HG02588 (cell line): ENCODE data around the gene COMMD1.
"Not testable (repeated sequence)": the region's sequence is repeated elsewhere in the genome, so short reads cannot be mapped to it uniquely, and the experiment has no call there.

Source experiments
- ATAC-seq: cut with Tn5 transposase; IDR thresholded peaks from one replicate; pipeline ENCODE4 v1.9.1; 2021; ENCODE audit warnings: mild to moderate bottlenecking, moderate library complexity; ENCODE audit not compliant: unreplicated experiment

COMMD1 gene

GRCh38 chr2:62014102-62014501, 108.6 kb downstream of the COMMD1 start:
- no peak for ATAC-seq

GRCh38 chr2:62016957-62017356, 111.5 kb downstream of the COMMD1 start:
- ATAC-seq = no peak

DNA sequence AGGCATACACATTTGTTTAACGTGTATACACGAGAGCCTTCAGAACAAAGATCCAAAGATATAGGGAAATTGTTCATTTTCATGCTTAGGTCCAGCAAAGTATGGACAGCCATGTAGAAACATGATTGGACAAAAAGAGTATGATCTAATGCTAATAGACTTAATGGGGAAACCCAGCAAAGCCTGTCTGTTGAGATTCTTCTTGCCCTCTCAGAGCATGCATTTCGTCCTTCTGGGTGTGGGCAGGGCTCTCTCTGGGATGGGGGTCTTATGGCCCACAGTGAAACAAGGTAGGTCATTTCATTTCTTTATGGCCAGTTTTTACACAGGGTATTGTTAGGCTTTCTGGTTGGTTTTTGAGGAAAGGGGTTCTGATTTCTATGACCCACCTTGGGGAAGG, 124.4 kb downstream of the COMMD1 start:
- no peak for ATAC-seq

- ATAC-seq = no peak
Observed at GRCh38 chr2:62030902-62031301, 125.4 kb downstream of the COMMD1 start.

DNA sequence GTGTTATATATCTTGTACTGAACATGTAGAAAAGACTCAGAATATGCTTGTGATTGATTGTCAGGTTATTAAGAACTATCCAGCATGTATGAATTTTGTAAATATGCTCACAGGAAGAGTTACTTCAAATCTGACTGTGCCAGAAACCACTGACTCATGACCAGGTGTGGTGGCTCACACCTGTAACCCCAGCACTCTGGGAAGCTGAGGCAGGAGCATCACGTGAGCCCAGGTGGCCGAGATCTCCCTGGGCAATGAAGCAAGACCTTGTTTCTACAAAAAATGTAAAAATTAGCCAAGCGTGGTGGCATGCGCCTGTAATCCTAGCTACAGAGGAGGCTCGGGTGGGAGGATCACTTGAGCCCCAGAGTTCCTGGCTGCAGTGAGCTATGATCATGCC, 126.6 kb downstream of the COMMD1 start:
- ATAC-seq = no peak

- no peak for ATAC-seq
Observed at GRCh38 chr2:62034715-62035114, 129.2 kb downstream of the COMMD1 start.

GRCh38 chr2:62036229-62036628, 130.8 kb downstream of the COMMD1 start:
- ATAC-seq = no peak

DNA sequence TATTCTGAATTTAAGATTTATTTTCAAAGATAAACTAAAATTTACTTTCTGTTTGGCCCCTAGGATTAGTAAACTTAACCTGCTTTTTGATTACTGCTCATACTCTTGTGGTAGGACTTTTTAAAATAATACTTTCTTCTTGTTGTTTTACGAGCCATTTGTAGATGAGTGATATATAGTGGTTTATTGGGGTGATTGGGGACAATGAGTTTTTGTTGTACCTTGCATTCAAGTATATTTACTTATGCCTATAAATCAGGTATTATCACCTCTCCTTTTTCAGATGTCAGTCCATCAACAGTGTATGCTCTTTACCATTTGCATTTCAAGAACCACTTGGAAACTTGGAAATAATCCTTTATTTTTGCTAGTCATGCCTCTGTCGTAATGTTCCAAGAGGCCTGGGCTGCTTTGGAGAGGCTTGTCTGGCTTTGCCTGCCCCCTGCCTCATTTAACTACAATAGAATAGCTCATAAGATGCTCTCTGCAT, 131.3 kb downstream of the COMMD1 start:
- ATAC-seq = no peak

- peak; percentile 99 for ATAC-seq
Observed at GRCh38 chr2:62038975-62039771, 133.7 kb downstream of the COMMD1 start.

DNA sequence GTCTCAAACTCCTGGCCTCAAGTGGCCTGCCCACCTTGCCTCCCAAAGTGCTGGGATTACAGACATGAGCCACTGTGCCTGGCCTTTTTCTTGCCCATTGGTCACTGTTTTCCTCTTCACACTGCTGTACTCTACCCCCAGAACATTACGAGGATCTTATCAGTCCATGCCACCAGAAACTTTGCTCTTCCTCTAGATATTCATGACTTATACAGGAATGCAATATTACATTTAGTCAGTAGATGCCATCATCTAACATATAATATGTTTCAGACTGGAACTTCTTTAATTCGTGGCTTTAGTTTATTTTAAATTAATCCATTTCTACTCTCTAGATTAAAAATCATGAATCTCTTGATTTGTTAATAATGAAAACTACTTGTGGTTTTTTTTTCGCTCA, 135.5 kb downstream of the COMMD1 start:
- no peak for ATAC-seq

GRCh38 chr2:62041701-62042385, 136.4 kb downstream of the COMMD1 start:
- not testable (repeated sequence) for ATAC-seq

GRCh38 chr2:62042400-62042799, 136.9 kb downstream of the COMMD1 start:
- ATAC-seq = no peak

GRCh38 chr2:62042944-62043343, 137.5 kb downstream of the COMMD1 start:
- ATAC-seq = no peak

DNA sequence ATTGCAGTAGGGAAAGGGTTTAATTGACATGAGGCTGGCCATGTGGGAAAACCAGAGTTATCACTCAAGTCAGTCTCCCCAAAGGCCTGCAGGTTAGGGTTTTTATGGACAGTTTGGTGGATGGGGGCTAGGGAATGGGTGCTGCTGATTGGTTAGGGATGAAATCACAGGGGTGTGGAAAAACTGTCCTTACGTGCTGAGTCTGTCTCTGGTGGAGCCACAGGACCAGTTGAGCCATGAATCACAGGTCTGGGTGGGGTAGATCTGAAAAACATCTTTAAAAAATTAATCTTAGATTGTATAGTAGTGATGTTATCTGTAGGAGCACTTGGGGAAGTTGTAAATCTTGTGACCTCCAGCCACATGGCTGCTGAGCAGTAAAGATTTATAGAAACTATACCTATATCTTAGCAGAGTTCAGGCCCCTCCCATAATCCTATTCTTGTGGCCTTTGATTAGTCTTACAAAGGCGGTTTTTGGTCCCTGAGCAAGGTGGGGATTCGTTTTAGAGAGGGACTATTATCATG, 139.6 kb downstream of the COMMD1 start:
- no peak for ATAC-seq

DNA sequence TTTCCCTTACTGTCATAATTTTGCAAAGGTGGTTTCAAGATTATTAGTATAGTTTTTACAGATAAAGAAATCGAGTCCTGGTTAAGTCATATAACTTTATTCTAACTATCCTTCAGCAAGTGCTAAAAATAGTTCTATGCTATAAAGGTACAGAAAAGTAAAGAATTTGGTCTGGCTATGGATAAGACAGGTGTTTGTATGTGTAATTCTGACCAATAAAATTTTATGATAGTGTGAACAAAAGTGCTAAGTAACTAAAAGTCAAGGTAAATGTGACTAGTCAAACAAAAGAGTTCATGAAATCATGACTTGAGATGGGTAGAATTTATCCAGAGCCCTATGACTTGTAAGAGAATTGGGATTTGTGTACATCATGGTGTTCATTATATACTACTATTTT, 140.7 kb downstream of the COMMD1 start:
- no peak for ATAC-seq

- ATAC-seq = no peak
Observed at GRCh38 chr2:62050456-62051045, 145.1 kb downstream of the COMMD1 start.

DNA sequence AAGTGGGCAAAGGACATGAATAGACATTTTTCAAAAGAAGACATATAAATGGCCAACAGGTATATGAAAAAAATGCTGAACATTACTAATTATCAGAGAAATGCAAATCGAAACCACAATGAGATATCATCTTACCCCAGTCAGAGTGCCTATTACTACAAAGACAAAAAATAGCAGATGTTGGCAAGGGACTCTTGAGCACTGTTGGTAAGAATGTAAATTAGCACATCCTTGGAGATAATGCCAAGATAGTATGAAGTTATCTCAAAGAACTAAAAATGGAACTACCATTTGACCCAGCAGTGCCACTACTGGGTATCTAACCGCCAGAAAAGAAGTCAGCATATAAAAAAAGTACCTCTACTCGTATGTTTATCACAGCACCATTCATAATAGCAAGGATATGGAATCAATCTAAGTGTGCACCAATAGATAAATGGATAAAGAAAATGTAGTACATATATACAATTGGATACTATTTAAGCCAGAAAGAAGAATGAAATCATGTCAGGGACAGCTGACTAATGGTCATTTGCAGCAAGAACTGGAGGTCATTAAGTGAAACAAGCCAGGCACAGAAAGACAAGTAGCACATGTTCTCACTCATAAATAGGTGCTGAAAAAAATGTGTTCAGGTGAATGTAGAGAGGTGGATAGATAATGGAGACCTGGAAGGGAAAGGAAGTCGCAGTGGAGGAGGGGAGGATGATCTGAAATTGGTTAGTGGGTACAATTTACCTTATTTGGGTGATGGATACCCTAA, 148.7 kb downstream of the COMMD1 start:
- ATAC-seq = no peak

DNA sequence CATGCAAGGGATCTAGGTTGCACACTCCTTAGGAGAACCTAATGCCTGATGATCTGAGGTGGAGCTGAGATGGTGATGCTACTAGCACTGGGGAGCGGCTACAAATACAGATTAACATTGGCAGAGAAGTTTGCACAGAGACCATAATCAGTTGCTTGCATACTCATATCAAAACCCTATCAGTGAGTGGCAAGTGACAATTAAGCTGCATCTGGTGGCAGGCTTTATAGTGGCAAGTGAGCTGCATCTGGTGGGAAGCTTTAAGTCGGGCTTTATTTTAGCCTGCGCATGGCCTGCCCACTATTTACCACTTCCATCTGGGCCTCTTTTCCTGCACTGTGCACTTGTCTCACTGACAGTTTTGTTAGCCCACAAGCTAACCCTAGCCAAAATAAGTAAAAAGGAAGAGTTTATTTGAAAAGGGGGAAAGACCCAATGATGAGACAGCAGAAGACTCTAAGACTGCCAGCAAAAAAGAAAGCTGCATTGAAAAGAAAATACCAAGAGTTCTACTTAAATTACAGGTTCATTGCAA, 149.5 kb downstream of the COMMD1 start:
- no peak for ATAC-seq

- ATAC-seq = no peak
Observed at GRCh38 chr2:62055724-62056336, 150.4 kb downstream of the COMMD1 start.

DNA sequence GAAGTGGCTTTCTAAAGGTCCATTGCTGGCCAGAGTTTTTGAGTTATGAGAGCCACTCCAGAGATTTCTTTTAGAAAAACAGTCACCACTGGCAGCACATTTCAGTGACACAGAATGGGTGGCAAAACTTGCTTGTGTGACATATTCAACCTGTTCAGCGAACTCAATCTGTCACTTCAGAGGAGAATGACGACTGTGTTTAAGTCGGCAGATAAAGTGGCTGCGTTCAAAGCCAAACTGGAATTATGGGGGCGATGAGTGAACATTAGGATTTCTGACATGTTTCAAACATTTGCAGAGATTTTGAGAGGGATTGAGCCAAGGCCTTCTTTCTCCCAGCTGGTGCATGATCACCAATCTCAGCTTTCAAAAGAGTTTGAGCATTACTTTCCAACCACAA, 150.9 kb downstream of the COMMD1 start:
- ATAC-seq = no peak
